ENCODE results near the gene RXFP4.

RXFP4 gene

DNA sequence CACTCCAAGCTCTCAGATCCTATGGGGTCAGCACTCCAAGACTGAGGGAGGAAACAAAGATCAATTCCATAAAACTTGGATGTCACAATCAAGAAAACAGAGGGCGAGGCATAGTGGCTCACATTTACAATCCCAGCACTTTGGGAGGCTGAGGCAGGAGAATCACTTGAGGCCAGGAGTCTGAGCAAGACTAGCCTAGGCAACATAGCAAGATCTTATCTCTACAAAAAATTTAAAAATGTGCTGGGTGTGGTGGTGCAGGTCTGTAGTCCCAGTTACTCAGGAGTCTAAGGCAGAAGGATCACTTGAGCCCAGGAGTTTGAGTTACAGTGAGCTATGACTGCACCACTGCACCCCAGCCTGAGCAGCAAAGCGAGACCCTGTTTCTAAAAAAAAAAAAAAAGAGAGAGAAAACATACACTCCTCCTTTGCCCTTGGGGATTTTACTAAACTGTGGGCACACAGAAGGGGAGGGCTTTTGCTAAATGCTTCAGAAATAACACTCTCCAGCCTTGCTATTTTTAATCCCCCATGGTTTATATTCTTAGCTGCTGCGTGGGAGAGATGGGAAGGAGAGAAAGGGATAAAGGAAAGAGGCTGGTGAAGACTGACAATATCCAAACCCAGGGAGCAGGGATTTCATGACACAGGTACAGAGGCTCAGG is 18.8 kb downstream of the RXFP4 start:
- no peak for DNase-seq (ENCODE audit: low spot score)

DNA sequence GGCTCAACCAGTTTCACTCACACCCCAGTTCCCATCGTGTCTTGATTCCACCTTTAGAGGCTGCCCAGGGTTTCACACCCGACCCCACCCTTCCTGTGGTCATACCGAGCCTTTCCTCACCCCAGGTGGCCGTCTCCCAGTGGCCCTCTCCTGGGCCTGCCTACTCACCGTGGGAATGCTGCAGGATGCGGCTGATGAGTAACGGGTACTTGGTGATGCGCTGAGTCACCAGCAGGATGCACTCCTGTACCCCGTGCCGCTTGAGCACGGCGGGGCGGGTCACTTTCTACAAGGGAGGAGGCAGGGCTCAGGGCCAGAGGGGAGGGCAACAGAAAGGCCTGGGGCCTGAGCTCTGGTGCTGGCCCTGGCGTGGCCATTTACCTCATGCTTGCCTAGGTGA is 20.5 kb downstream of the RXFP4 start:
- no peak for DNase-seq (ENCODE audit: low spot score)

DNA sequence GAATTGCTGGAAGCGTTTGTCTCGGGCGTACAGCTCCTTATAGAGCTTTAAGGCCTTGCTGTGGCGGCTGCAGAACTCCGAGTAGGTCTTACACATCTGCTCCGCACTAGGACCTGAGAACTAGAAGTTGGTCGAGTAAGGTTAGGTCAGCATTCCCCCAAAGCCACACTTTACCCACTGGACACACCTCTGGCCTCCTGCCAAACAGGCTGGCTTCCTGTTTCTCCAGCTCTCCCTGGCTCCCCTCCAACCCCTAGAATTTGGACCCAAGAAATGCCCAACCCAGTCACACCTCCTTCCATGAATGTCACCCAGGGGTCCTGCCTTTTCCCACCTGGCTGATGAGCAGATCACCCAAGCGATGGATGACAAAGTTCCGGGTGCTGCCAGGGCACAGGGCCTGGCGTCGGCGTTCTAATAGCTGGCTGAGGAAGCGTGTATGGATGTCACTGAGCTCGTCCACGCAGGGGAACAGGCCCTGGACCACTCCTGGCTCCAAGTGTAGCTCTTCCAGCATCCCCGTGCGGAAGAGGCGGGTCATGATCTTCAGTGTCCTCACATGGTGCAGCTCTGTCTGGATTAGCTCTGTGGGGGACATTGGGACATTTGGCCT is 21.3 kb downstream of the RXFP4 start:
- DNase-seq (ENCODE audit: low spot score), result no peak

DNA sequence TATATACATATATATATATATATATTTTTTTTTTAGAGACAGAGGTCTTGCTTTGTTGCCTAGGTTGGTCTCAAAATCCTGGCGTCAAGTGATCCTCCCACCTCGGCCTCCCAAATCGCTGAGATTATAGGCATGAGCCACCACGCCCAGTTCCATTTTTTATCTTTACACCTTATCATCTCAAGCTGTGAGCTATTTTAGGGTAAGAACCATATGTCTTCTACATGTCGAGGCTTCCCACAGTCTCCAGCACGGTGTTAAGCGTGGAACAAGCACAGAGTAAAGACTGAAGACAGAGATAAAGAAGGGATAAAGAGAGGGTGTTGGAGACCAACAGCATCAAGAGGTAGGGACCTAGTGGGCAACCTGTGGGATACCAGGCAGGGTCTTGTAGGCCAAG is 22.8 kb downstream of the RXFP4 start:
- DNase-seq (ENCODE audit: low spot score), result no peak

DNA sequence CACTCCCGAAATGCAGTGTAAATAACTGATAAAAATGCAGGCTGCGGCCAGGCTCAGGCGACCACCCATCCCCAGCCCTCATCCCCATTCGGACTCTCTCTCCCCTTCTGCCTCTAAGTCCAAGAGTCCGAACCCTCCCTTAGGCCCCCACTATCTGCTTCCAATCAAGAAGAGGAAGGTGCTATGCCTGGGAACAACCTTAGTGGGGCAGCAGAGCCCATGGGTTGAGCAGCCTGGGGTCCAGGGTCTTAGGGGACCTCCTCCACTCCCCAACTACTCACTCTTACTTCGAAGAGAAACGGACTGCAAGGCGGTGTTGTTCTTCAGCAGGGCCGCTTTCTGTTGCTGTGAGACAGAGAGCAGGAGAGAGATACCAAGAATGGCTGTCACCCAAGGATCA is 24.7 kb downstream of the RXFP4 start:
- DNase-seq (ENCODE audit: low spot score), result no peak

DNA sequence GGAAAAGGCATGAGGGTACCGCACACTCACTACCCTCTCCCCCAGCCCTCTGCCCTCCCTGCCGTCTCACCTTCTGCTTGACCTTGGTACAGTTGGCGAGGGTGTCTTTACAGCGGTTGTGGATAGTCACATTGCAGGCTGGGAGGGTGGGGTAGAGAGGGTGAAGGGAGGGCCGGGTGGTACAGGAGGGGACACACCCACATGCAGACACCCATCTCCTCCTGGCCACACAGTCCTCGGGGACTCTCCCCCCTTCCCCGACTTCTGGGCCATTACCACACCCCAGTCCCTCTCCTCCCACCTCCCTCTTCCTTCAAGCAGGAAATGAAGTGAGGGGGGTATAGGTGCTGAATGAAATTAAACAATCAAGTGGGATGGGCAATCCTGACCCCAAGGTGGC is 25.3 kb downstream of the RXFP4 start:
- no peak for DNase-seq (ENCODE audit: low spot score)

DNA sequence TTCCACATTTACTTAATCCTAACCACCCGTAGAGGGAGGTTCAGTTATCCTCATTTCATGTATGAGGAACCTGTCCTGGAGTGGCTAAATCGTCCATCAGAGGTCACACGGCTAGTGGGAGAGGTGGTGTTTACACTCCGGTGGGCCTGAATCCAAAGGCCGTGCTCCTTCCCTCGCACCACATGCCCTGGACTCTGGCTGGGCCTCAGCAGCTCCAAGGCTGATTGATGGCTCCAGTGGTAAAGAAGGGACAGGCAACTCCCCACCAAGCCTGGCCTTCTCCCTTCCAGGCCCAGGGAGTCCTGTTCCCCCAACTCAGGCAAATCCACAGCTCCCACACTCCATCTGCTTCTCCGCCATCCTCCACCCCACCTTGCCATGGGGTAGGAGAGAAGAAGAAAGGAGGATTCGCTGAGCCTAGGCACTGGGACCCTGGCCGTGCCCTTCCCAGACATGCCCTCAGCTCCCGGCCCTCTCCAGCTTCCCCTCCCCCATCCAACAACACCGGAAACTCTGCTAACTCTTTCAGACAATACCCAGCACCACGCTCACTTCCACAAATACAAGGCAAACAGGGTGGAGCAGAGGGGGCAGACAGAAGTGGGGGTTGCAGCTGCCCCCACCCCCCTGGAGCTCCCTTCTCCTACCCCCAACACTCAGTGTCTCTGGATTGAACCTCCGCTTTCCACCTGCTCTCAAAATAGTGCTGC is 26.1 kb downstream of the RXFP4 start:
- DNase-seq (ENCODE audit: low spot score), result no peak

DNA sequence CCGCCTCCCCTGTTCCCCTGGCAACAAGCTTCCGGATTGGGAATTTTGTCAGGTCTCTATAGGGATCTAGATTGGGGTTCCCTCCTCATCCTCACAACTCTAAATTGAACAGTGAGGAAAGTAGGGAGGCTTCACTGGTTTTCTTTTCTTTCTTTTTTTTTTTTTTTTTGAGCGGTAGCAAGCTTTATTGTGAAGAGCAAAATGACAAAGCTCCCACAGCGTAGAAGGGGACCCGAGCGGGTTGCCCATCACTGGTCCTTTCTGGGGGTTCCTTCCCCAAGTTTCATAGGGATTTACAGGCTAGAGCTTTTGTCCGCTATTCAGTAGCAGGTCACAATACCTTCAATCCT is 26.6 kb downstream of the RXFP4 start:
- no peak for DNase-seq (ENCODE audit: low spot score)

DNA sequence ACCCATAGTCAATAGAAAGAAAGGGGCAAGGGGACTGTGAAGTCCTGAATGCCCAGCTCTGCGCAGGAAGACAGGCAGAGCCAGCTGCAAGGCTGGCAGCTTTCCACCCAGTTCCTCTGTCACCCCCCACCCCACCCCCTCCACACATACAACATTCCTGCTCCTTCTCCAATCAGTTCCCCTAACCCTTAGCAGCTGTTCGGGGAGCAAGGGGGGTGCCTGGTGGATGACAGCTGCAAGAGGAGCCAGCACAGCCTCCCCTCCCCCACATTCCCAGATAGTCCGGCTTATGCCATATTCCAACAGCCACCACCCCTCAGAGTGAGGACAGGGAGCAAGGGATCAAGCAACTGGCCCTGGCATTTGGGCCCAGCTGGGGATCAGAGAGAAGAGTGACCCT is 27.2 kb downstream of the RXFP4 start:
- DNase-seq (ENCODE audit: low spot score), result no peak

DNA sequence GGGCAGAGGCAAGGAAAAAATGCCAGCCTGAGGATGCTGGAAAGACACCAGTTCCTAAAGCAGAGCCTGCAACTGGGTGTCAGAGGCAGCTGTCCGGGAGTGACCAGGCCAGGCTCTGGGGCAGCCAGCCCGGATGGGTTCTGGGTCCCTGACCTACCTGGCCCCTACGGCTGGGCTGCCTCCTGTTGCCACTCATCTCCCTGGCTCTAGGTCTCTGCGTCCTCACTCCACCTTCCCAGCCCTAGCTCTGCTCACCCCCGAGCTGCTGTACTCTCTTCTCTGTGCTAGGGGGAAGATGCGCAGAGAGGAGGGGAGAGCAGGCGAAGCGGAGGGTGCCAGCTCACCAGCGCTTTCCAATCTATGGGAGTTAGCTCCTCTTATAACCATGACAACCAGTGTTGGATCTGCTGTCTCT is 27.9 kb downstream of the RXFP4 start:
- no peak for DNase-seq (ENCODE audit: low spot score)

DNA sequence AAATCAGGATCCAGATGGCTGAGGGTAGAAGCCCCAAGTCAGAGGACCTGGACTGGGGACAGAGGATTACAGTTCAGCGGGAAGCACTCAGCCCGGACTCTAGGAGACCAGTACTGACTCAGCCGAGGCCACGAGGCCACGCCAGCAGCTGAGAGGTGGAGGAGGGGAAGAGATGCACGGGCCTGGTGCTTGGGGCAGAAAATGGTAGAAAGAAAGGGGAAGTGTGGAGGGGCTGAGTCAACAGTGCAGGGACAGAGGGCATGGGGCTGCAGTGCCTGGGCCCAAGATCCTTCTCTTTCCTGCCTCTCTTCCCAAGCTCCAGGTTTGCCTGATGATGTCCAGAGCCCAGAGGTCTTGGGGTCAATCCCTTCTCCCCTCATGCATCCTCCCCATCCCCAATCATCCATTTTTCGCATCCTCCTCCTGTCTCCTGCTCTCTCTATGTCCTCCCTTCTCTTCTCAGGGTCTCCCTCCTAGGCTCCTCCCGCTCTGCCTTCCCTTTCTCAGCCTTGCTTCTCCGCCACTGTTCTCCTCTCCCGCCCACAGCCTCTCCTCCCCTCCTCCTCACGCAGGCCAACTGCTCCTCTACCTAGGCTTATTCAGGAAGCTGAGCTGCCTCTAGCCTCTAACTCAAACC is 29.2 kb downstream of the RXFP4 start:
- peak; percentile 79 for DNase-seq (ENCODE audit: low spot score)

DNA sequence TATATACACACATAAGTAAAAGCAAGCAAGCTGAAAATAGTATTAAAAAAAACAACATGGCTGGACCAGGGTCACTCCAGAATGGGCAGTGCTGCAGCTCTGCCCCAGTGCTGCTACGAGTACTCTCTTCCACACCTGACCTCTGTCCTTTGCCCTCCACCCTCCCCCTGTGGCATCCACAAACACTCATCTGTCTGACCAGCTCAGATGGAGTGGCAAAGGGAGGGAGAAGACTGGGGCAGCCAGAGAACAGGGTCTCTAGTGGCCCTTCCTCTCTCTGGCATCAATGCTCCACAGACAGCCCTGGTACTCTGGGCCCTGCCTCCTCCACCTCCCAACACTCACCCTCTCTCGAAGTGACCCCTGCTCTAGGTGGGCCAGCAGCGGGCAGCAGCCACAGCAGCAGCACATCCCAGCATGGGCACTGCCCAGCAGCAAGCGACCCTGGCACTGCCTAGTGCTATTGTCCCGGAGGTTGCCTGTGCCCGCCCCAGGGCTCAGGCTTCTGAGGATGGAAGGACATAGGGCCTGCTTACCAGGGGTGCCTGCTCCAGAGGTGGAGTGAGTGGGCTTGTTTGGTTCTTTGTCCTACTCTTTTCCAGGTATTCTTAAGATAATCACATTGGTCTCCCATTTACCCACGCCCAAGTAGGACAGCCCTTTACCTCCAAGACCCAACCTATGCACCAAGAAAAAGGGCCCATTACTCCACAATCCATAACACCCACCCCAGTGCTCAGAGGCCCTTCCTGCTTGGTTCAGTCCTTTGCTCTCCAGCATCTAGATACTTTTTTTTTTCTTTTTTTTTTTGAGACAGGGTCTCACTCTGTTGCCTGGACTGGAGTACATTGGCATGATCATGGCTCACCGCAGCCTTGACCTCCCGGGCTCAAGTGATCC is 30.7 kb downstream of the RXFP4 start:
- no peak for DNase-seq (ENCODE audit: low spot score)

DNA sequence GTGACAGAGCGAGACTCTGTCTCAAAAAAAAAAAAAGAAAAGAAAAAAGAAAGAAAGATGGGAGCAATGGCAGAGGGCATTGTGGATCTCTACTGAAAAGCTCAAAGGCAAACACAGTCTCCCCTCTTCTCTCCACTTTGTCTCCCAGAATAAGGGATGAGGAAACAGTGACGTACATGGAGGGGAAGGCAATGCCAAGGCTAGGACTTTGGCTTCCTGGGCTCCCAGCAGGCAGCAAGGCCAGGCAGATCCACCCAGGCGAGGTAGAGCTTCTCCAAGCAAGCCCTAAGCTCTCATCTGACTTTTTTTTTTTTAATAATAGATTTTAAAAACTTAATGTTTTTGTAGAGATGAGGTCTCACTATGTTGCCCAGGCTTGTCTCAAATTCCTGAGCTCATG is 32.3 kb downstream of the RXFP4 start:
- no peak for DNase-seq (ENCODE audit: low spot score)

DNA sequence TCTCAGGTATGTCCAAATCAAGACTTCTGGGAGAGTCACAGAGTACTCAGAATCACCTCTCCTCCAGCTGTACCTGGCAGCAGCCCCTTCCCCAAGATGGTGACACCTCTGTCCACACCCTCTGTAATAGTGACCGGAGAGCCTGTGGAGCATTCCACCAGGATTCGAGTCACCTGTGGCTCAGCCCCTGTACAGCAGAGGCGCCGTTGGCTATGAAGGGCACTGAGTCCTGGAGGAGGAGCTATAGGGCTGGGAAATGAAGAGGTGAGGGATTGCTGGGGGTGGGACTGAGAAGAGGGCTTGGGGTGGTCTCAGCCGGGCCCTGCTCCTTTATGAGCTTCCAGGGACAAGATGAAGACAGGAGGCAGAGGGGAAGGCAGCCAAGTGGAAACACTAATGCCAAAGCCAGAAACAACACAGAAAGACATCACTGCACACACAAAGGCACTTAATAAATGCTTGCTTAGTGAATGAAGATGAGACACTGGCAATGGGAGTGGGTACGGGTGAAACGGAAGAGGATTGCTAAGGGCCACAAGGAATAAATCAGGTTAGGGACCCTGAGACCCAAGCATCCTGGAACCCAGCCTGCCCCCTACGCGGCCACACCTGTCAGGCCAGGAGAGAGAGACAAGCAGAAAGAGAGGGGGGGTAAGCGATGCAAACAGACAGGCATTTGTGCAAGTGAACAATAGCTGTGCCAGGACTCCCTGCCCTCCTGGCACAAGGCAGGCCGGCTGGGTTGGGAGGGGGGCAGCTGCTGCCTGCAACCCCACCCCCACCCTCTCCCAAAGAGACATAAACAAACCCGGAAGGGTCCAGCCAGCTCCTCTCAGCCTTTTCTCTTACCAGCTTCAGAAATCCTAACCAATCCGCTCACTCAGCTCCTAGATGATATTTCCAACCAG is 33.0 kb downstream of the RXFP4 start:
- no peak for DNase-seq (ENCODE audit: low spot score)

DNA sequence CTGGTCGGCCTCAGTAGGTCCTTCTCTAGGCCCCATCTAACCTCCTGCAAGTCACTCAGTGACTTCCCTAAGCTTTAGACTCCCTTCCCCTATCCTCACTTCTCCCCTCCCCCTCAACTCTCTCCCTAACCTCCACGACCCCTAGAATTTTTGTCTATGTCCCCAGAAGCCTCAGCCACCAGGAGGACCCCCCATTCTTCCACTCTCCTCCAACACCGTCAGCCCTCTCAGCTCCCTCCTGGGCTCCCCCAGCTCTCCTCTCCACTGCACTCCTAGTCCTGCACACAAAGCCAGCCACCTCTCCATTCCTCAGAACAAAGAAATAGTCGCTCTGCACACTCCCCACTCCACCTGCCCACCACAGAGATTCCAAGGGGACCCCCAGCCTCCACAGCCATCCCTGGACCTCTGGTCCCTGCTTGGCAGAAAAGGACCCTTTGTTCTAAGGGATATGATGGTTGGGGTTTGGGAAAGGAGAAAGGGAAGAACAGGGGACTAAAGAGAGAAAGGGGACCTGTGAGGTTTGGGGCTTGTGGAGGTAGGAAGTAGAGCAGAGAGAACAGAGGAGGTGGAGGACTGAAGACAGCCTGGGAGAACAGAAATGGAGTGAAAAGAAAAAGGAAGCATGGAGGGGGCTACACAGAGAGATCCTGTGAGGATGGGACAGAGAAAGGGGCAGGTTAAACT is 34.1 kb downstream of the RXFP4 start:
- no peak for DNase-seq (ENCODE audit: low spot score)

DNA sequence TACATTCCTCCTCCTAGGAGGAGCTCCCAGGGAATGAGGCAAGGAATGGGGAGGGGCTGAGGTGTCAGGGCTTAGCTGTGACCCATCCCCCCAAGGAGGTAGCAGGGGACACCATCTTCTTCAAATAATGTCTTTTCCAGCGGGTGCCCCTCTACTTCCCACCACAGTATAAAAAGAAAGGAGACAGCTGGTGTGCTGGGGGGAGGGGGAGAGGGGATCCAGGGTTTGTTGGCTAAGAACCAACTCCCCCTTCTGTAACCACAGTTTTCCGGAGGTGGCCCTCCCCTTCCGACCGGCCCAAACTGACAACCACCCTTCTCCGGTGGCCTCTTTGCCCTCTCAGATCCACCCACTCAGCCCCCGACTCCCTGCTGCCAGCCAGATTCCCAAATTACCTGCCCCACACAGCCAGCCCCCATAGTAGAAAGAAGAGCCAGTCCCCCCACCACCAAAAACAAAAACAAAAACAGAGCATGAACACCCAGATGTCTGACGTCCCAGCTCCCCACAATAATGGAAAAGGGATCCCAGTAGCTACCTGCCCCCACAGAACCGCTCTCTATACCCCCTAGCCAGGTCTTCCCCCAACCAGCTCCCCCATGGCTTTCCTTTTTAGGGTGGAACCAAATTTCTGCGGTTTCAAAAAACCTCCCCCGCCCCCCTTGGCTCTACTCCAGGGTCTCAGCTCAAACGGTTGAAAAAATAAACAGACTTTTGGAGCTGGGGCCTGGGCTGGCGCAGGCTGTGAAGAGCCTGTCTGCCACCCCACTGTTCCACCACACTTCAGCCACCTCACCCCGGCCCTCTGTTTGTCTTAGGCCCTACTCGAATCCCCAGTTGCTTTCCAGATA is 34.8 kb downstream of the RXFP4 start:
- peak; percentile 34 for DNase-seq (ENCODE audit: low spot score)

DNA sequence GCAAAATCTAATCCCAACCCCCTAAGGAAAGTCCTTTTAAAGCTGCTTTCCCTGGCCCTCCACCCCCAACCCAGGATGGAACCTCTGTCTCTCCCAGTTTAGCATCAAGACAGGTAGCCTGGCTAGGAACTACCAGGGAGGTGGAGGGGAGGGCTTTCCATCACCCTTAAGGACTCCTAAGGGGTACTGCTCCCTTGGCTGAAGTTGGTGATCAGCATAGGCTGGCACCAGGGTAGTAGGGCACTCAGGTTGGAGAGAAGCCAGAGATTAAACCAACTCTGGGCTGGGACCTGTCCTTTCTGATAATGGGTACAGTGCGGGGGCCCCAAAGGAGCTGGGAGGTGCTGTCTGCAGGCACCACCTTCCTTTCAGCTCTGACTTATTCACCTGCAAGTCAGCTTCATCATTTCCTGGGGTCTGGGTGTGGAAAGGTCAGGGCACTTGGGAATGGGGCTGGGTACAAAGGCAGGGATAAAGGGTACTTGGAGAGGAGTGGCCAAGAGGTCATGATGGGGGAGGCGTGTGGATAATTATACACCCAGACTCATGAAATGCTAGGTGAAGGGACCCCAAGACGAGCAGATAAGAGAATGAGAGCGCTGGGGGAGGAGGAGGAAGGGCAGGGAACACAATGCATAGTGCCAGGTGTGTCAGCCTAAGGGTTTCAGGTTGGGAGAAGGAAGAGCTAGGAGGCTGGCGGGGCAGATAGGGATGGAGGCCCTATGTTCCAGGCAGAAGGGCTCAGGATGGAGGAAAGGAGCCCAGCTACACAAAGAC is 35.7 kb downstream of the RXFP4 start:
- DNase-seq (ENCODE audit: low spot score), result no peak

DNA sequence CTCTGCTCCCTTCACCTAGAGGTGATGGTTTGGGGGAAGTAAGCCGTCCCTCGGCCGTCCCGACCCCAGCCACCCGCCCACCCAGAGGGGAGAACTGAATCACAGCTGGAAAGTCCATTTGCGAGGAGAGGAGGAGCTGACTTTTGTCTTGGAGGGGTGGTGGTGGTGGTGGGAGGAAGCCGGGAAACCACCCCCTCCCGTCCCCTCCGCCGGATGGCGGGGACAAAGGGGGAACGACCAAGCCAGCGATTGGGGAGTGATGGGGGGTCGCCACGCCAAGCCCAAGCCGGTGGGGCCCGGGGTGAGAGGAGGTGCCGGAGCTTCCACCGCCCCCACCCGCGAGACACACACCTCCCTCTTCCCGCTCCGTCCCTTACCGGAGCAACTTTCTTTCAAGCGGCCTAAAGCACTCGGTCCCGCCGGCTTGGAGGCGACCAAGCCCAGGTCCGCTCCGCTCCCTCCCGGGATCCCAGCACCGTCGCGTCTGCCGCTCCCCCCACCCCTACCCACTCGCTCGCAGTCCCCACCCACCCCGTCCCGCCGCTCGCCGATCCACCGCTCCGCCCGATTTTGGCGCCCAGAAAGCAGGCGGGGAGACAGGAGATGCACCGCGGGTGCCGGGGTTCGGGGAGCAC is 36.4 kb downstream of the RXFP4 start:
- DNase-seq (ENCODE audit: low spot score), result peak; percentile 60

All from germinal center (tissue), 1 donor.